T-cell (primary cell): Measurements from ENCODE around the gene EFHC1. TPM values are rescaled to one million over a fixed set of nuclear protein-coding genes. Genes with fewer than 3 reads are reported as not detected.

Experiments used
- ATAC-seq, 4 experiments: fragments of 200-7000 bp in 3 of 4; fragments of 150-1000 bp in 1 of 4; cut with Tn5 transposase; replicated peaks in 1 of 4; 1 replicate in 3 of 4; 2 replicates in 1 of 4; pipeline ENCODE4 v1.10.0; 2021; ENCODE audit warnings: moderate library complexity in 3 of 4, mild to moderate bottlenecking in 2 of 4, moderate number of reproducible peaks in 1 of 4
- CTCF ChIA-PET, 2 donors: fragments of 300-600 bp; sonication (Branson Sonifier 250); formaldehyde crosslinking; loops; one replicate each; lab custom pipeline; 2022; ENCODE audit warnings: antibody characterized with exemption in 2 of 2; lab: Charles Lee
- POLR2A ChIA-PET, 2 donors: fragments of 300-600 bp; sonication (Branson Sonifier 250); formaldehyde crosslinking; loops; one replicate each; lab custom pipeline; 2022; ENCODE audit warnings: antibody characterized with exemption in 2 of 2; lab: Charles Lee
- DNase-seq, 35 experiments: peaks; one replicate each; pipeline versions ENCODE4 v3.0.0 to v3.0.0-alpha.2; 2013 to 2023
- H3K27ac ChIP-seq: one replicate; pipeline ENCODE4 v1.5.1; 2013; ENCODE audit warnings: low read length
- H3K27me3 ChIP-seq, 2 experiments: replicated peaks in 1 of 2; 1 replicate in 1 of 2; 2 replicates in 1 of 2; pipeline versions ENCODE4 v1.6.1 to v1.7.0; 2013; ENCODE audit warnings: low read length in 1 of 2, mixed read lengths in 1 of 2; ENCODE audit not compliant: control insufficient read depth in 2 of 2, insufficient read depth in 2 of 2; ENCODE audit errors: extremely low read depth in 1 of 2
- H3K36me3 ChIP-seq, 2 donors: 1 replicate in 1 of 2; 2 replicates in 1 of 2; pipeline versions ENCODE4 v1.6.1 to v1.7.0; 2013; ENCODE audit warnings: low read length in 1 of 2; ENCODE audit not compliant: control insufficient read depth in 2 of 2, insufficient read depth in 1 of 2; ENCODE audit errors: extremely low read depth in 1 of 2
- H3K4me1 ChIP-seq, 2 experiments: 1 replicate in 1 of 2; 2 replicates in 1 of 2; pipeline versions ENCODE4 v1.6.1 to v1.7.0; 2013; ENCODE audit warnings: low read length in 2 of 2, mixed read lengths in 1 of 2; ENCODE audit not compliant: insufficient read depth in 2 of 2, control insufficient read depth in 1 of 2; ENCODE audit errors: extremely low read depth in 1 of 2
- H3K4me3 ChIP-seq, 2 donors: 1 replicate in 1 of 2; 2 replicates in 1 of 2; pipeline versions ENCODE4 v1.5.1 to v1.7.0; 2013; ENCODE audit warnings: mild to moderate bottlenecking in 2 of 2, low read length in 1 of 2, moderate library complexity in 1 of 2; ENCODE audit not compliant: control insufficient read depth in 1 of 2; ENCODE audit errors: extremely low read depth in 1 of 2
- H3K9me3 ChIP-seq: 2 replicates; pipeline ENCODE4 v1.7.0; 2013
- H3K27ac Mint-ChIP-seq, 2 donors: one replicate each; pipeline ENCODE4 v1.8.0; 2020 to 2021; ENCODE audit warnings: mild to moderate bottlenecking in 2 of 2, mixed read lengths in 2 of 2
- H3K27me3 Mint-ChIP-seq, 2 donors: one replicate each; pipeline ENCODE4 v1.8.0; 2021 to 2022; ENCODE audit warnings: mixed read lengths in 2 of 2
- H3K36me3 Mint-ChIP-seq: one replicate; pipeline ENCODE4 v1.8.0; 2021; ENCODE audit warnings: mixed read lengths
- H3K4me1 Mint-ChIP-seq, 3 donors: one replicate each; pipeline ENCODE4 v1.8.0; 2020 to 2022; ENCODE audit warnings: mixed read lengths in 3 of 3, mild to moderate bottlenecking in 1 of 3
- H3K4me3 Mint-ChIP-seq, 3 donors: one replicate each; pipeline ENCODE4 v1.8.0; 2020 to 2022; ENCODE audit warnings: mild to moderate bottlenecking in 3 of 3, mixed read lengths in 3 of 3, moderate library complexity in 3 of 3
- H3K9me3 Mint-ChIP-seq, 3 donors: one replicate each; pipeline ENCODE4 v1.8.0; 2020 to 2022; ENCODE audit warnings: mixed read lengths in 3 of 3
- WGBS: methylation state at CpG from one replicate; pipeline ENCODE4 v1.1.5; 2013; ENCODE audit warnings: missing lambda C conversion rate; ENCODE audit not compliant: insufficient coverage; 5-methylcytosine and 5-hydroxymethylcytosine counted together
- total RNA-seq, 35 experiments: library from RNA in 6 of 35; stranded (reverse) in 6 of 35; fragments of 120-200 nt in 1 of 35; gene quantifications; one replicate each; pipeline versions ENCODE4 v1.2.1 to v1.2.4 and lab custom pipeline; 2013 to 2026

EFHC1 gene
- total RNA-seq, 5 donors from 2014 or later (not counting 1 experiment from before 2014, with no cell fraction given) = 4.5 to 8.6 (median 6.2) TPM

GRCh38 chr6:52568320-52568719 is 148.2 kb downstream of the EFHC1 start:
- CTCF ChIA-PET = no interaction called here
- H3K4me3 ChIP-seq = no peak overlapping the region
- H3K27me3 ChIP-seq = no peaks in the 10 kb centered on the region
- Mint-ChIP-seq H3K4me3 (no peak overlapping the region), H3K9me3 (no peaks in the 10 kb centered on the region), H3K36me3 (peaks cover 24% of the 10 kb centered on the region), H3K27ac (no peak overlapping the region), H3K27me3 (no peaks in the 10 kb centered on the region), H3K4me1 (peaks cover 59 to 72% (median 65%) of the 10 kb centered on the region in 3 donors)
- H3K9me3 ChIP-seq = no peaks in the 10 kb centered on the region
- WGBS = 86% methylated on average over 2 of the region's 4 CpGs
- H3K4me1 ChIP-seq = peaks cover 4 to 13% of the 10 kb centered on the region in 2 experiments
- no peak for ATAC-seq
- DNase-seq = no peak
- POLR2A ChIA-PET = interaction anchor here in 1 of 2 donors (0.6 kb wide), 1 partner anchor 576 kb away, joined by 3 read pairs; no protein-coding TSS in a partner anchor
- no peaks in the 10 kb centered on the region for H3K36me3 ChIP-seq
- H3K27ac ChIP-seq = no peak overlapping the region

GRCh38 chr6:52570291-52570700 is 150.2 kb downstream of the EFHC1 start:
- Mint-ChIP-seq H3K27me3 (no peaks in the 10 kb centered on the region), H3K27ac (no peak overlapping the region), H3K9me3 (no peaks in the 10 kb centered on the region), H3K36me3 (peaks cover 14% of the 10 kb centered on the region), H3K4me1 (peaks cover 71 to 80% (median 76%) of the 10 kb centered on the region in 3 donors), H3K4me3 (no peak overlapping the region)
- POLR2A ChIA-PET = interaction anchor here in 1 of 2 donors (0.5 kb wide), 1 partner anchor 489 kb away, joined by 3 read pairs; no protein-coding TSS in a partner anchor
- Histone ChIP-seq H3K27ac (no peak overlapping the region), H3K9me3 (no peaks in the 10 kb centered on the region), H3K4me3 (no peak overlapping the region), H3K4me1 (peaks cover 16 to 33% of the 10 kb centered on the region in 2 experiments), H3K27me3 (no peaks in the 10 kb centered on the region), H3K36me3 (no peaks in the 10 kb centered on the region)
- ATAC-seq = no peak
- no peak for DNase-seq
- 96% methylated on average over 3 of the region's 8 CpGs for WGBS
- CTCF ChIA-PET = interaction anchor here in 1 of 2 donors (0.7 kb wide), 1 partner anchor 163 kb away, joined by 4 read pairs; no protein-coding TSS in a partner anchor

DNA sequence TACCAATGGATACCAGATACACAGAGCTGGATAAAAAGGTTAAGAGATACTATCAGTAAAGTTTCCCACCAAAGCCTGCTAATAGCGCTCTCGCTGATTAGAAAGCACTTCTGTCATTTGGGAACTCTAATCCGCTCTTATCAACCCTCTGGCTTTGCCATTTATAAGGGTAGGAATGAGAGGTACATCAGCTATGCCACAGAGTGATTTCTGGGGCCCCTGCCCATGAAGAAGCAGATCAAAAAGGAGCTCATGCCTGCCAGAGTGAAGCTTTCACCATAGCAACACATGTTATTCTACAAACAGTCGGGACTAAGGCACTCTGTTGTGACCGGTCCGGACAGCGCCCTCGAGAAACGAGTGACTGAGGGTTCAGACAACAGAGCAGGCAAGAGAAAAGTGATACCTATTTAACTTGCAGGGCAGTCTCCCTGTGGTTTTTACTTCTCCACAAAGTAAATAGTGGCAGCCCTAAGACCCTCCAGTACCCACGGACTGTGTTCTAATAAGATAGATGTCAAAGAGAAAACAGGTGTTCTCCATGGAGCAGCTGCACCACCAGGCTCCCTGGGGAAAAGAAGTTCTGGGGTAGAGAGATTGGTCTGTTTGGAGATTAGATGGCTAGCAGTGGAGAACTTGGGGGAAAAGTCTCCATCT is 151.1 kb downstream of the EFHC1 start:
- CTCF ChIA-PET = interaction anchor here (0.6 to 0.7 kb wide), 3 partner anchors 44 to 80 kb away, joined by 3 to 6 read pairs (median 4); no protein-coding TSS in a partner anchor
- Histone ChIP-seq H3K36me3 (no peaks in the 10 kb centered on the region), H3K4me1 (peaks cover 23 to 39% of the 10 kb centered on the region in 2 experiments), H3K4me3 (no peak overlapping the region), H3K27ac (no peak overlapping the region), H3K9me3 (no peaks in the 10 kb centered on the region), H3K27me3 (no peaks in the 10 kb centered on the region)
- H3K27ac Mint-ChIP-seq = no peak overlapping the region
- no peak overlapping the region for H3K4me3 Mint-ChIP-seq
- H3K27me3 Mint-ChIP-seq = no peaks in the 10 kb centered on the region
- no peaks in the 10 kb centered on the region for H3K9me3 Mint-ChIP-seq
- peaks cover 72 to 82% (median 78%) of the 10 kb centered on the region in 3 donors for H3K4me1 Mint-ChIP-seq
- no peak for ATAC-seq
- H3K36me3 Mint-ChIP-seq = peaks cover 14% of the 10 kb centered on the region
- WGBS = 100% methylated on average over 1 of the region's 10 CpGs
- DNase-seq = no peak
- POLR2A ChIA-PET = interaction anchor here in 1 of 2 donors (0.6 kb wide), 1 partner anchor 969 kb away, joined by 3 read pairs; no protein-coding TSS in a partner anchor

- Mint-ChIP-seq H3K27me3 (no peaks in the 10 kb centered on the region), H3K4me3 (no peak overlapping the region), H3K9me3 (no peaks in the 10 kb centered on the region), H3K36me3 (peaks cover 14% of the 10 kb centered on the region), H3K4me1 (peaks cover 64 to 73% (median 70%) of the 10 kb centered on the region in 3 donors), H3K27ac (no peak overlapping the region)
- Histone ChIP-seq H3K27me3 (no peaks in the 10 kb centered on the region), H3K27ac (no peak overlapping the region), H3K9me3 (no peaks in the 10 kb centered on the region), H3K36me3 (no peaks in the 10 kb centered on the region), H3K4me1 (peaks cover 23 to 40% of the 10 kb centered on the region in 2 experiments), H3K4me3 (no peak overlapping the region)
- DNase-seq (no peak), ATAC-seq (no peak)
- 100% methylated on average over 2 of the region's 4 CpGs for WGBS
- ChIA-PET POLR2A (interaction anchor here in 1 of 2 donors (0.6 kb wide), 1 partner anchor 61 kb away, joined by 3 read pairs; no protein-coding TSS in a partner anchor), CTCF (interaction anchor here (0.6 kb wide), 2 partner anchors 77 to 1162 kb away, joined by 3 read pairs; no protein-coding TSS in a partner anchor)
Measured at GRCh38 chr6:52572536-52572935, 152.4 kb downstream of the EFHC1 start.

DNA sequence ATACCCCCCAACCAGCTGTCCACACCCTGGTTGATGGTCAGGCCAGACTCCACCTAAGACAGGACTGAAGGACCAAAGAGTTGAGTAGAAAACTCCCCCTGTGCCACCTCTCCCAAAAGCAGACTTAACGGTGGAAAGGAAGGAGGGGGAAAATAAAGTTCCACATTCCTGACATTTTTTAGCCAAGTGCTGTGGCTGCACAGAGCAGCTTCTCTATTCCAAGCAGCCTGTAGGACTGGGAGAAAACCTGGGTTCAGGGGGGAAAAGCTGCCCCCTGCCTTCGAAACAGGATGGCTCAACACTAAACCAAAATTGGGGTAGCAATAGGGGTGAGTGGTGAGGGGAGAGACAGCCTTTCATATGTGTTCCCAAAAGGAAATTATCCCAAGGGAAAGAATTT is 153.2 kb downstream of the EFHC1 start:
- Mint-ChIP-seq H3K36me3 (peaks cover 10% of the 10 kb centered on the region), H3K9me3 (no peaks in the 10 kb centered on the region), H3K4me1 (peaks cover 63 to 69% (median 68%) of the 10 kb centered on the region in 3 donors), H3K27me3 (no peaks in the 10 kb centered on the region), H3K4me3 (peak overlapping the region in 1 of 3 donors; percentile 96), H3K27ac (no peak overlapping the region)
- Histone ChIP-seq H3K4me3 (no peak overlapping the region), H3K36me3 (no peaks in the 10 kb centered on the region), H3K9me3 (no peaks in the 10 kb centered on the region), H3K4me1 (peaks cover 25 to 42% of the 10 kb centered on the region in 2 experiments), H3K27ac (no peak overlapping the region), H3K27me3 (no peaks in the 10 kb centered on the region)
- ChIA-PET POLR2A (no interaction called here), CTCF (no interaction called here)
- ATAC-seq = no peak
- DNase-seq = no peak
- WGBS = no CpG with 5 or more reads among the region's 2 CpGs
